Thyroid gland (tissue), 4 donors: ENCODE measurements around the gene CFAP58.

Experiments used
- POLR2A ChIP-seq, 2 donors: fragments of 450-650 bp; IDR thresholded peaks; one replicate each; pipeline ENCODE4 v1.6.1; 2017; ENCODE audit warnings: antibody characterized with exemption in 2 of 2, mild to moderate bottlenecking in 2 of 2, moderate library complexity in 1 of 2
- TF ChIP-seq, protein P1 (sequence below), 6 experiments: fragments of 200-600 bp in 3 of 6; fragments of 450-650 bp in 3 of 6; sonication (generic) in 3 of 6; IDR thresholded peaks; one replicate each; pipeline ENCODE4 v1.5.1; 2016 to 2019; ENCODE audit warnings: antibody characterized with exemption in 6 of 6, mild to moderate bottlenecking in 2 of 6, inconsistent platforms in 1 of 6, moderate library complexity in 1 of 6

DNA sequence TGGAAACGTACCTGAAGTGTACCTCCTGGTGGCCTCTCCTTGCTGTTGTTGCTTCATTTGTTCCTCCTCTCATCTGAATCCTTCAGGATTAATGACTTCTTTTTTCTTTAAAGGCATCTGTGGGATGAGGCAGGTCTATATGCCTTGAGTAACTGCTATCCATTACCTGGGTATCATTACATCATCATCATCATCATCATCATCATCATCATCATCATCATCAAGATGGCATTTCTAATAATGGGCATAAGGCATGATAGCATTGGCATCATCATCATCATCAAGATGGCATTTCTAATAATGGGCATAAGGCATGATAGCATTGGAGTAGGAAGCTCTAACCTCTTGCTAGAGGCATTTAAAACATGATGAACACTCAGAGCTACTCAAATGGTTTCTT lies 59.9 kb downstream of the CFAP58 start:
- TF ChIP-seq, protein P1, sequence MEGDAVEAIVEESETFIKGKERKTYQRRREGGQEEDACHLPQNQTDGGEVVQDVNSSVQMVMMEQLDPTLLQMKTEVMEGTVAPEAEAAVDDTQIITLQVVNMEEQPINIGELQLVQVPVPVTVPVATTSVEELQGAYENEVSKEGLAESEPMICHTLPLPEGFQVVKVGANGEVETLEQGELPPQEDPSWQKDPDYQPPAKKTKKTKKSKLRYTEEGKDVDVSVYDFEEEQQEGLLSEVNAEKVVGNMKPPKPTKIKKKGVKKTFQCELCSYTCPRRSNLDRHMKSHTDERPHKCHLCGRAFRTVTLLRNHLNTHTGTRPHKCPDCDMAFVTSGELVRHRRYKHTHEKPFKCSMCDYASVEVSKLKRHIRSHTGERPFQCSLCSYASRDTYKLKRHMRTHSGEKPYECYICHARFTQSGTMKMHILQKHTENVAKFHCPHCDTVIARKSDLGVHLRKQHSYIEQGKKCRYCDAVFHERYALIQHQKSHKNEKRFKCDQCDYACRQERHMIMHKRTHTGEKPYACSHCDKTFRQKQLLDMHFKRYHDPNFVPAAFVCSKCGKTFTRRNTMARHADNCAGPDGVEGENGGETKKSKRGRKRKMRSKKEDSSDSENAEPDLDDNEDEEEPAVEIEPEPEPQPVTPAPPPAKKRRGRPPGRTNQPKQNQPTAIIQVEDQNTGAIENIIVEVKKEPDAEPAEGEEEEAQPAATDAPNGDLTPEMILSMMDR (IDR thresholded peaks at IDR 0.05) = no peak
- TF ChIP-seq POLR2A (IDR thresholded peaks at IDR 0.05) = no peak
